ENCODE measurements around the gene PRR30.

The PRR30 gene

GRCh38 chr2:27175330-27175729 lies 36.1 kb upstream of the PRR30 start:
- no peak overlapping the region for H3K4me3 ChIP-seq (ENCODE audit: low read depth, low read length)
- no peak overlapping the region for H3K27ac ChIP-seq (ENCODE audit: extremely low read depth, low read depth, low read length)
- CTCF ChIA-PET: interaction anchor here (0.9 to 1.7 kb wide), 5 partner anchors 9 to 329 kb away, joined by 3 to 6 read pairs (median 4); partner anchors contain the start of gene PREB
- H3K36me3 ChIP-seq (ENCODE audit: control insufficient read depth in 2 of 2, insufficient read depth in 1 of 2, low read length in 2 of 2): no peaks in the 10 kb centered on the region
- no peaks in the 10 kb centered on the region for H3K9me3 ChIP-seq (ENCODE audit: control insufficient read depth, insufficient read depth, low read depth, low read length)
- H3K4me1 ChIP-seq (ENCODE audit: control insufficient read depth, insufficient read depth, low read length): no peaks in the 10 kb centered on the region
- POLR2A ChIA-PET: interaction anchor here (0.7 kb wide), 1 partner anchor 264 kb away, joined by 4 read pairs; no protein-coding TSS in a partner anchor
- TF ChIP-seq KLF10 (tag by site-specific recombination; IDR thresholded peaks at IDR 0.05): no peak
- TF ChIP-seq ZNF274 (IDR thresholded peaks at IDR 0.05; ENCODE audit: low read length): no peak
- no peak for TF ChIP-seq ZNF274 (tag by site-specific recombination; IDR thresholded peaks at IDR 0.05; ENCODE audit: borderline replicate concordance)
- TF ChIP-seq ZIC2 (tag by site-specific recombination; IDR thresholded peaks at IDR 0.05): no peak
- TF ChIP-seq, protein P1, sequence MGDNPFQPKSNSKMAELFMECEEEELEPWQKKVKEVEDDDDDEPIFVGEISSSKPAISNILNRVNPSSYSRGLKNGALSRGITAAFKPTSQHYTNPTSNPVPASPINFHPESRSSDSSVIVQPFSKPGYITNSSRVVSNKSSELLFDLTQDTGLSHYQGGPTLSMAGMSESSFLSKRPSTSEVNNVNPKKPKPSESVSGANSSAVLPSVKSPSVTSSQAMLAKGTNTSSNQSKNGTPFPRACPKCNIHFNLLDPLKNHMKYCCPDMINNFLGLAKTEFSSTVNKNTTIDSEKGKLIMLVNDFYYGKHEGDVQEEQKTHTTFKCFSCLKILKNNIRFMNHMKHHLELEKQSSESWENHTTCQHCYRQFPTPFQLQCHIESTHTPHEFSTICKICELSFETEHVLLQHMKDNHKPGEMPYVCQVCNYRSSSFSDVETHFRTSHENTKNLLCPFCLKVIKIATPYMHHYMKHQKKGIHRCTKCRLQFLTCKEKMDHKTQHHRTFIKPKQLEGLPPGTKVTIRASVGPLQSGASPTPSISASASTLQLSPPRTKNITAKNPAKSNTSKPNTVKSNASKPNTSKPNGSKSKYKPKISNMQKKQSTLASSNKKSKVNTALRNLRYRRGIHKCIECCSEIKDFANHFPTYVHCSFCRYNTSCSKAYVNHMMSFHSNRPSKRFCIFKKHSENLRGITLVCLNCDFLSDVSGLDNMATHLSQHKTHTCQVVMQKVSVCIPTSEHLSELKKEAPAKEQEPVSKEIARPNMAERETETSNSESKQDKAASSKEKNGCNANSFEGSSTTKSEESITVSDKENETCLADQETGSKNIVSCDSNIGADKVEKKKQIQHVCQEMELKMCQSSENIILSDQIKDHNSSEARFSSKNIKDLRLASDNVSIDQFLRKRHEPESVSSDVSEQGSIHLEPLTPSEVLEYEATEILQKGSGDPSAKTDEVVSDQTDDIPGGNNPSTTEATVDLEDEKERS (tag by site-specific recombination; IDR thresholded peaks at IDR 0.05): no peak
- TF ChIP-seq ZSCAN23 (tag by site-specific recombination; IDR thresholded peaks at IDR 0.05): no peak
- TF ChIP-seq ZNF433 (tag by site-specific recombination; IDR thresholded peaks at IDR 0.05; ENCODE audit: low read depth): no peak
- TF ChIP-seq ZNF175 (tag by site-specific recombination; IDR thresholded peaks at IDR 0.05): no peak
- no peak for TF ChIP-seq ZNF621 (tag by site-specific recombination; IDR thresholded peaks at IDR 0.05)

GRCh38 chr2:27174638-27175037 lies 35.4 kb upstream of the PRR30 start:
- TF ChIP-seq ZNF214 (tag by site-specific recombination; IDR thresholded peaks at IDR 0.05; ENCODE audit: borderline replicate concordance) (no peak), ZNF658 (tag by site-specific recombination; IDR thresholded peaks at IDR 0.05) (no peak), ZSCAN23 (tag by site-specific recombination; IDR thresholded peaks at IDR 0.05) (no peak), ZNF843 (tag by site-specific recombination; IDR thresholded peaks at IDR 0.05) (no peak), ZNF76 (tag by site-specific recombination; IDR thresholded peaks at IDR 0.05; ENCODE audit: borderline replicate concordance, low read depth) (no peak), ZBTB17 (tag by site-specific recombination; IDR thresholded peaks at IDR 0.05) (0 out of 2 replicates have a peak, but pooled peaks have one; percentile 37), ZNF623 (tag by site-specific recombination; IDR thresholded peaks at IDR 0.05) (no peak)
- TF ChIP-seq, protein P2, sequence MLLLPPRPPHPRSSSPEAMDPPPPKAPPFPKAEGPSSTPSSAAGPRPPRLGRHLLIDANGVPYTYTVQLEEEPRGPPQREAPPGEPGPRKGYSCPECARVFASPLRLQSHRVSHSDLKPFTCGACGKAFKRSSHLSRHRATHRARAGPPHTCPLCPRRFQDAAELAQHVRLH (tag by site-specific recombination; IDR thresholded peaks at IDR 0.05): no peak
- TF ChIP-seq, protein P3, sequence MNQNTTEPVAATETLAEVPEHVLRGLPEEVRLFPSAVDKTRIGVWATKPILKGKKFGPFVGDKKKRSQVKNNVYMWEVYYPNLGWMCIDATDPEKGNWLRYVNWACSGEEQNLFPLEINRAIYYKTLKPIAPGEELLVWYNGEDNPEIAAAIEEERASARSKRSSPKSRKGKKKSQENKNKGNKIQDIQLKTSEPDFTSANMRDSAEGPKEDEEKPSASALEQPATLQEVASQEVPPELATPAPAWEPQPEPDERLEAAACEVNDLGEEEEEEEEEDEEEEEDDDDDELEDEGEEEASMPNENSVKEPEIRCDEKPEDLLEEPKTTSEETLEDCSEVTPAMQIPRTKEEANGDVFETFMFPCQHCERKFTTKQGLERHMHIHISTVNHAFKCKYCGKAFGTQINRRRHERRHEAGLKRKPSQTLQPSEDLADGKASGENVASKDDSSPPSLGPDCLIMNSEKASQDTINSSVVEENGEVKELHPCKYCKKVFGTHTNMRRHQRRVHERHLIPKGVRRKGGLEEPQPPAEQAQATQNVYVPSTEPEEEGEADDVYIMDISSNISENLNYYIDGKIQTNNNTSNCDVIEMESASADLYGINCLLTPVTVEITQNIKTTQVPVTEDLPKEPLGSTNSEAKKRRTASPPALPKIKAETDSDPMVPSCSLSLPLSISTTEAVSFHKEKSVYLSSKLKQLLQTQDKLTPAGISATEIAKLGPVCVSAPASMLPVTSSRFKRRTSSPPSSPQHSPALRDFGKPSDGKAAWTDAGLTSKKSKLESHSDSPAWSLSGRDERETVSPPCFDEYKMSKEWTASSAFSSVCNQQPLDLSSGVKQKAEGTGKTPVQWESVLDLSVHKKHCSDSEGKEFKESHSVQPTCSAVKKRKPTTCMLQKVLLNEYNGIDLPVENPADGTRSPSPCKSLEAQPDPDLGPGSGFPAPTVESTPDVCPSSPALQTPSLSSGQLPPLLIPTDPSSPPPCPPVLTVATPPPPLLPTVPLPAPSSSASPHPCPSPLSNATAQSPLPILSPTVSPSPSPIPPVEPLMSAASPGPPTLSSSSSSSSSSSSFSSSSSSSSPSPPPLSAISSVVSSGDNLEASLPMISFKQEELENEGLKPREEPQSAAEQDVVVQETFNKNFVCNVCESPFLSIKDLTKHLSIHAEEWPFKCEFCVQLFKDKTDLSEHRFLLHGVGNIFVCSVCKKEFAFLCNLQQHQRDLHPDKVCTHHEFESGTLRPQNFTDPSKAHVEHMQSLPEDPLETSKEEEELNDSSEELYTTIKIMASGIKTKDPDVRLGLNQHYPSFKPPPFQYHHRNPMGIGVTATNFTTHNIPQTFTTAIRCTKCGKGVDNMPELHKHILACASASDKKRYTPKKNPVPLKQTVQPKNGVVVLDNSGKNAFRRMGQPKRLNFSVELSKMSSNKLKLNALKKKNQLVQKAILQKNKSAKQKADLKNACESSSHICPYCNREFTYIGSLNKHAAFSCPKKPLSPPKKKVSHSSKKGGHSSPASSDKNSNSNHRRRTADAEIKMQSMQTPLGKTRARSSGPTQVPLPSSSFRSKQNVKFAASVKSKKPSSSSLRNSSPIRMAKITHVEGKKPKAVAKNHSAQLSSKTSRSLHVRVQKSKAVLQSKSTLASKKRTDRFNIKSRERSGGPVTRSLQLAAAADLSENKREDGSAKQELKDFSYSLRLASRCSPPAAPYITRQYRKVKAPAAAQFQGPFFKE (tag by site-specific recombination; IDR thresholded peaks at IDR 0.05; ENCODE audit: borderline replicate concordance): no peak
- no peak overlapping the region for H3K4me3 ChIP-seq (ENCODE audit: low read depth, low read length)
- no peaks in the 10 kb centered on the region for H3K9me3 ChIP-seq (ENCODE audit: control insufficient read depth, insufficient read depth, low read depth, low read length)
- H3K36me3 ChIP-seq (ENCODE audit: control insufficient read depth in 2 of 2, insufficient read depth in 1 of 2, low read length in 2 of 2): no peaks in the 10 kb centered on the region
- CTCF ChIA-PET: interaction anchor here (0.8 to 1.7 kb wide), 4 partner anchors 8 to 105 kb away, joined by 3 to 6 read pairs (median 4); no protein-coding TSS in a partner anchor
- no peak overlapping the region for H3K27ac ChIP-seq (ENCODE audit: extremely low read depth, low read depth, low read length)
- no peaks in the 10 kb centered on the region for H3K4me1 ChIP-seq (ENCODE audit: control insufficient read depth, insufficient read depth, low read length)
- POLR2A ChIA-PET: interaction anchor here (0.7 kb wide), 1 partner anchor 263 kb away, joined by 4 read pairs; no protein-coding TSS in a partner anchor
